ENCODE measurements around the gene ANK3.

DNA sequence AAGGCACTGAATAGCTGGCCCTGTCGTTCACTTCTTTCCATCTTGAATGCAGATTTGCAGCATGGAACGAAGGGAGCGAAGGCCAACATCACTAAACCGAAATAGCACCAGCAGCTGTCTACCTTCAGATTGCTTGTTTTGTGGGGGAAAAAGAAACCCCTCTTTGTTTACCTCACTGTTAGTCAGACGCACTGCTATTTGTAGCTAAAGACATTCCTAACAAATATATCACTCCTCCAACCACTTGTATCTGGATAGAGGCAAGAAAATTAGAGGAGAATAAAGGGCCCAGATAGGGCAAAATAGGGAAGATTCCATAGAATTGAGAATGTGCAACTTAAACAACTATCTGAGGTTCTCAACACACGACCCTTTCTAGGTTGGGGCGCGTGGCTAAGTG, 26.5 kb downstream of the ANK3 start:
- TF ChIP-seq, protein P1, sequence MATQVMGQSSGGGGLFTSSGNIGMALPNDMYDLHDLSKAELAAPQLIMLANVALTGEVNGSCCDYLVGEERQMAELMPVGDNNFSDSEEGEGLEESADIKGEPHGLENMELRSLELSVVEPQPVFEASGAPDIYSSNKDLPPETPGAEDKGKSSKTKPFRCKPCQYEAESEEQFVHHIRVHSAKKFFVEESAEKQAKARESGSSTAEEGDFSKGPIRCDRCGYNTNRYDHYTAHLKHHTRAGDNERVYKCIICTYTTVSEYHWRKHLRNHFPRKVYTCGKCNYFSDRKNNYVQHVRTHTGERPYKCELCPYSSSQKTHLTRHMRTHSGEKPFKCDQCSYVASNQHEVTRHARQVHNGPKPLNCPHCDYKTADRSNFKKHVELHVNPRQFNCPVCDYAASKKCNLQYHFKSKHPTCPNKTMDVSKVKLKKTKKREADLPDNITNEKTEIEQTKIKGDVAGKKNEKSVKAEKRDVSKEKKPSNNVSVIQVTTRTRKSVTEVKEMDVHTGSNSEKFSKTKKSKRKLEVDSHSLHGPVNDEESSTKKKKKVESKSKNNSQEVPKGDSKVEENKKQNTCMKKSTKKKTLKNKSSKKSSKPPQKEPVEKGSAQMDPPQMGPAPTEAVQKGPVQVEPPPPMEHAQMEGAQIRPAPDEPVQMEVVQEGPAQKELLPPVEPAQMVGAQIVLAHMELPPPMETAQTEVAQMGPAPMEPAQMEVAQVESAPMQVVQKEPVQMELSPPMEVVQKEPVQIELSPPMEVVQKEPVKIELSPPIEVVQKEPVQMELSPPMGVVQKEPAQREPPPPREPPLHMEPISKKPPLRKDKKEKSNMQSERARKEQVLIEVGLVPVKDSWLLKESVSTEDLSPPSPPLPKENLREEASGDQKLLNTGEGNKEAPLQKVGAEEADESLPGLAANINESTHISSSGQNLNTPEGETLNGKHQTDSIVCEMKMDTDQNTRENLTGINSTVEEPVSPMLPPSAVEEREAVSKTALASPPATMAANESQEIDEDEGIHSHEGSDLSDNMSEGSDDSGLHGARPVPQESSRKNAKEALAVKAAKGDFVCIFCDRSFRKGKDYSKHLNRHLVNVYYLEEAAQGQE (IDR thresholded peaks at IDR 0.05; ENCODE audit: insufficient read depth in 1 of 2, low read depth in 2 of 2, low read length in 2 of 2): no peak
- TF ChIP-seq POLR2AphosphoS5 (IDR thresholded peaks at IDR 0.05; ENCODE audit: low read depth, low read length) (no peak), SIN3A (IDR thresholded peaks at IDR 0.05; ENCODE audit: borderline replicate concordance, insufficient read depth, low read length) (no peak)
